A549 (cell line): ENCODE measurements around the gene LSS. TPM values are rescaled to one million over a fixed set of nuclear protein-coding genes. Genes with fewer than 3 reads are reported as not detected.

Source experiments
- ATAC-seq, 2 experiments: fragments of 200-7000 bp in 1 of 2; fragments of >200 bp in 1 of 2; cut with Nextera tagmentation in 1 of 2; cut with Tn5 transposase in 1 of 2; 3 replicates each; pipeline versions ENCODE4 v1.8.0 to v1.9.1; 2018 to 2020; ENCODE audit warnings: mild to moderate bottlenecking in 1 of 2, moderate library complexity in 1 of 2
- CTCF ChIA-PET: fragments of 300-600 bp; sonication (Branson Sonifier 250); formaldehyde crosslinking; extraction: SDS; loops from one replicate; lab custom pipeline; 2021; ENCODE audit warnings: antibody characterized with exemption, inconsistent platforms; lab: Yijun Ruan, JAX
- POLR2A ChIA-PET: fragments of 350-600 bp; formaldehyde crosslinking; extraction: SDS; loops from one replicate; lab custom pipeline; 2021; ENCODE audit warnings: antibody characterized with exemption, inconsistent platforms; lab: Yijun Ruan, JAX
- DNase-seq, 2 experiments: peaks; one replicate each; pipeline versions ENCODE4 v3.0.0 to v3.0.0-alpha.2; 2011 to 2016; ENCODE audit warnings: low read depth in 1 of 2, low spot score in 1 of 2
- FAIRE-seq: peaks from 2 replicates; lab custom pipeline; 2011; peaks lifted over from hg19 to GRCh38; lab: Jason Lieb, UNC
- H3K27ac ChIP-seq, 2 experiments: fragments of >200 bp; sonication (Bioruptor Twin); formaldehyde crosslinking; 3 replicates each; pipeline ENCODE4 v1.5.1; 2016 to 2017
- H3K4me1 ChIP-seq: fragments of >200 bp; sonication (Bioruptor Twin); formaldehyde crosslinking; 3 replicates; pipeline ENCODE4 v1.6.1; 2016
- H3K4me2 ChIP-seq: fragments of >200 bp; sonication (Bioruptor Twin); formaldehyde crosslinking; 3 replicates; pipeline ENCODE4 v1.6.1; 2016
- H3K4me3 ChIP-seq: fragments of >200 bp; sonication (Bioruptor Twin); formaldehyde crosslinking; 3 replicates; pipeline ENCODE4 v1.5.1; 2016
- H3K9me3 ChIP-seq: fragments of >200 bp; sonication (Bioruptor Twin); formaldehyde crosslinking; 3 replicates; pipeline ENCODE4 v1.6.1; 2016
- ATOH8 ChIP-seq: fragments of 250-450 bp; sonication (Bioruptor Pico); IDR thresholded peaks from 2 replicates; pipeline ENCODE4 v1.5.0; 2020; ENCODE audit warnings: low read depth, mild to moderate bottlenecking, moderate library complexity
- BCL3 ChIP-seq: fragments of >200 bp; sonication (Bioruptor Twin); formaldehyde crosslinking; IDR thresholded peaks from 3 replicates; pipeline ENCODE4 v1.6.1; 2016
- BHLHE40 ChIP-seq: IDR thresholded peaks from 2 replicates; pipeline ENCODE4 v1.6.1; 2012; ENCODE audit warnings: low read depth, low read length, inconsistent platforms
- CHD4 ChIP-seq: fragments of 200-600 bp; sonication (generic); IDR thresholded peaks from 2 replicates; pipeline ENCODE4 v1.6.1; 2016; ENCODE audit warnings: antibody characterized with exemption, mild to moderate bottlenecking, borderline replicate concordance
- E2F6 ChIP-seq: IDR thresholded peaks from 2 replicates; pipeline ENCODE4 v1.6.1; 2012; ENCODE audit warnings: low read depth, borderline replicate concordance
- EHF ChIP-seq: fragments of 250-450 bp; sonication (Bioruptor Pico); IDR thresholded peaks from 2 replicates; pipeline ENCODE4 v1.5.0; 2020; ENCODE audit warnings: mild to moderate bottlenecking
- ELK1 ChIP-seq: fragments of 150-350 bp; IDR thresholded peaks from 2 replicates; pipeline ENCODE4 v1.6.1; 2014; ENCODE audit warnings: low read depth, mild to moderate bottlenecking, low read length
- GATA3 ChIP-seq: IDR thresholded peaks from 2 replicates; pipeline ENCODE4 v1.6.1; 2012; ENCODE audit warnings: borderline replicate concordance
- HEYL ChIP-seq: fragments of 250-450 bp; sonication (Bioruptor Pico); IDR thresholded peaks from 2 replicates; pipeline ENCODE4 v1.8.0; 2021; ENCODE audit warnings: mild to moderate bottlenecking, moderate library complexity
- HMGXB4 ChIP-seq: fragments of 250-450 bp; sonication (Bioruptor Pico); IDR thresholded peaks from 2 replicates; pipeline ENCODE4 v1.5.0; 2021; ENCODE audit warnings: mild to moderate bottlenecking, moderate library complexity, borderline replicate concordance
- JUNB ChIP-seq: fragments of >200 bp; sonication (Bioruptor Twin); formaldehyde crosslinking; IDR thresholded peaks from 2 replicates; pipeline ENCODE4 v1.6.1; 2016
- MAX ChIP-seq: IDR thresholded peaks from 2 replicates; pipeline ENCODE4 v1.6.1; 2012
- MYC ChIP-seq: IDR thresholded peaks from 2 replicates; pipeline ENCODE4 v1.6.1; 2012; ENCODE audit warnings: mild to moderate bottlenecking, inconsistent platforms, low read length, improper control_type of control experiment, borderline replicate concordance
- PHF8 ChIP-seq: fragments of 200-600 bp; sonication (generic); IDR thresholded peaks from 2 replicates; pipeline ENCODE4 v1.6.1; 2016; ENCODE audit warnings: low read depth, mild to moderate bottlenecking, antibody characterized with exemption, moderate library complexity, borderline replicate concordance
- POLR2A ChIP-seq: IDR thresholded peaks from 2 replicates; pipeline ENCODE4 v1.6.1; 2012; ENCODE audit warnings: mild to moderate bottlenecking, low read length
- RAD21 ChIP-seq, 2 experiments: fragments of >200 bp in 1 of 2; sonication (Bioruptor Twin) in 1 of 2; formaldehyde crosslinking in 1 of 2; IDR thresholded peaks in 1 of 2; conservative IDR thresholded peaks in 1 of 2; 2 replicates in 1 of 2; 3 replicates in 1 of 2; pipeline ENCODE4 v1.6.1; 2012 to 2018; ENCODE audit warnings: inconsistent platforms in 1 of 2
- RARB ChIP-seq: fragments of 250-450 bp; sonication (Bioruptor Pico); IDR thresholded peaks from 2 replicates; pipeline ENCODE4 v1.8.0; 2021; ENCODE audit warnings: mild to moderate bottlenecking, moderate library complexity
- REST ChIP-seq: fragments of 200-600 bp; sonication (generic); IDR thresholded peaks from 2 replicates; pipeline ENCODE4 v1.6.1; 2016; ENCODE audit warnings: antibody characterized with exemption, mild to moderate bottlenecking, moderate library complexity
- RNF2 ChIP-seq: fragments of 200-600 bp; sonication (generic); IDR thresholded peaks from 2 replicates; pipeline ENCODE4 v1.6.1; 2016; ENCODE audit warnings: low read depth, mild to moderate bottlenecking, antibody characterized with exemption, moderate library complexity, borderline replicate concordance
- TFCP2L1 ChIP-seq: fragments of 250-450 bp; sonication (Bioruptor Pico); IDR thresholded peaks from 2 replicates; pipeline ENCODE4 v1.5.0; 2021; ENCODE audit warnings: mild to moderate bottlenecking
- ZC3H11A ChIP-seq: fragments of 450-650 bp; IDR thresholded peaks from 2 replicates; pipeline ENCODE4 v1.6.1; 2014; ENCODE audit warnings: antibody characterized with exemption, mild to moderate bottlenecking
- ZFP36 ChIP-seq: fragments of 450-650 bp; IDR thresholded peaks from 2 replicates; pipeline ENCODE4 v1.6.1; 2014; ENCODE audit warnings: borderline replicate concordance; ENCODE audit not compliant: partially characterized antibody
- WGBS: methylation state at CpG from one replicate; pipeline ENCODE4 v1.1.6; 2017; ENCODE audit errors: missing lambda C conversion rate; 5-methylcytosine and 5-hydroxymethylcytosine counted together
- polyA minus RNA-seq: library from RNA; depleted of rRNA, polyadenylated mRNA; stranded (reverse); fragments of >200 nt; gene quantifications from 2 replicates; pipeline ENCODE4 v1.2.3, GENCODE V29; 2011; rRNA and poly(A)+ RNA removed
- polyA plus RNA-seq, 4 experiments: library from polyadenylated mRNA; depleted of rRNA in 3 of 4; stranded (reverse); fragments of >200 nt; fragmentation: RNase III in 1 of 4; extraction: RNeasy Plus Mini Kit Qiagen cat#74134 plus additional on column Dnase treatment in 1 of 4; gene quantifications; 2 replicates in 3 of 4; 3 replicates in 1 of 4; pipeline ENCODE4 v1.2.3, GENCODE V29; 2011 to 2017

Gene LSS
- polyA plus RNA-seq (2011; rRNA removed) (9.5 and 13.2 TPM in 2 replicates), polyA plus RNA-seq (2017; fragmentation: RNase III; extraction: RNeasy Plus Mini Kit Qiagen cat#74134 plus additional on column Dnase treatment) (13.1 to 22.0 TPM (median 19.7 TPM) in 3 replicates), polyA minus RNA-seq (14.6 and 15.3 TPM in 2 replicates)
- 14.9 and 20.4 TPM in 2 replicates for polyA plus RNA-seq (2012; cell fraction: cytosol; rRNA removed)
- polyA plus RNA-seq (2012; cell fraction: nucleus; rRNA removed): 61.9 and 62.9 TPM in 2 replicates

- H3K4me3 ChIP-seq: peak within 1 kb of the TSS; percentile 81
- no peak for FAIRE-seq
- H3K9me3 ChIP-seq: no peaks in the 10 kb centered on the region
- WGBS: 0% methylated on average over 4 of the region's 77 CpGs
- CTCF ChIA-PET: interaction anchor here (0.7 to 2.3 kb wide), 4 partner anchors 13 to 85 kb away, joined by 3 to 7 read pairs (median 3); no protein-coding TSS in a partner anchor
- H3K4me1 ChIP-seq: peaks cover 14% of the 10 kb centered on the region
- peak; percentile 93 to 96 for ATAC-seq
- DNase-seq: peak; percentile 90 to 97
- H3K27ac ChIP-seq: peak within 1 kb of the TSS; percentile 93 to 99
- TF ChIP-seq RAD21 (conservative IDR thresholded peaks at IDR 0.05 in 1 of 2, IDR thresholded peaks at IDR 0.05 in 1 of 2) (no peak), BHLHE40 (peak; percentile 65; the same call in 1 of the 2 replicates), PHF8 (peak; percentile 42; the same call in 1 of the 2 replicates), GATA3 (no peak), POLR2A (peak; percentile 56), HMGXB4 (CRISPR knock-in tag) (no peak), E2F6 (0 out of 2 replicates have a peak, but pooled peaks have one; percentile 11), MAX (peak; percentile 52; the same call in 1 of the 2 replicates), ELK1 (no peak), ZC3H11A (no peak), ATOH8 (CRISPR knock-in tag) (no peak), CHD4 (no peak)
- H3K4me2 ChIP-seq: peak within 1 kb of the TSS; percentile 91
- POLR2A ChIA-PET: no interaction called here
These were observed at the start of gene LSS for GRCh38 chr21:46228345-46229051. Gene LSS, minus strand, starts transcription at chr21:46228774. Its CDS starts 29 bp downstream, at chr21:46228745.

GRCh38 chr21:46274797-46275390 lies 46.3 kb upstream of the LSS start:
- H3K4me1 ChIP-seq: no peaks in the 10 kb centered on the region
- H3K4me3 ChIP-seq: no peak overlapping the region
- ChIA-PET POLR2A (no interaction called here), CTCF (interaction anchor here (0.9 kb wide), 1 partner anchor 30 kb away, joined by 4 read pairs; no protein-coding TSS in a partner anchor)
- no peak overlapping the region for H3K27ac ChIP-seq
- no peak overlapping the region for H3K4me2 ChIP-seq
- ATAC-seq (no peak), FAIRE-seq (no peak), DNase-seq (no peak)
- no peaks in the 10 kb centered on the region for H3K9me3 ChIP-seq
- 92% methylated on average over 11 of the region's 11 CpGs for WGBS
- TF ChIP-seq MYC (no peak), E2F6 (no peak), BCL3 (no peak), RNF2 (no peak), TFCP2L1 (CRISPR knock-in tag) (no peak), REST (no peak), JUNB (no peak), EHF (CRISPR knock-in tag) (no peak), RARB (no peak), HEYL (CRISPR knock-in tag) (no peak), ZC3H11A (no peak), ZFP36 (no peak)
